ENCODE results near the gene CASQ2.

DNA sequence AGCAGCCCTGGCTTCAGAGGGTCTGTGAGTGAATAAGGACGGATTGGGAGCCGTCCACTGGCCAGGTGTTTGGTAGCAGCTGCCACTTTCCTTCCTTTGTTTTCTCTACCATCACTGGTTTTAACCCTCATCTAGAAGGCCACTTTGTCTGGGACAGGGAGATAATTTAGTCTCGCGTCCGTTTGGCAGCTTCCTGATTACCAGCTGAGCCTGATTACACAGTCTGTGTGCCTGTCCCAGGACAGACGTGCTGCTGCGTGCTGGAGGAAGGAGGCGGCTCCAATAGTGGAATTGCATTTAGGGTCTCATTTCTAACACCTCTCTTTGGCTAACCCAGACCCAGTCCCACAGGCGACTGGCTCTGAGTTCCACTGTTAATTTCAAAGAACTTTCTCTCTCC, 24.6 kb upstream of the CASQ2 start:
- no peak for TF ChIP-seq POLR2AphosphoS5 (IDR thresholded peaks at IDR 0.05; ENCODE audit: low read depth, low read length)
- TF ChIP-seq, protein P1, sequence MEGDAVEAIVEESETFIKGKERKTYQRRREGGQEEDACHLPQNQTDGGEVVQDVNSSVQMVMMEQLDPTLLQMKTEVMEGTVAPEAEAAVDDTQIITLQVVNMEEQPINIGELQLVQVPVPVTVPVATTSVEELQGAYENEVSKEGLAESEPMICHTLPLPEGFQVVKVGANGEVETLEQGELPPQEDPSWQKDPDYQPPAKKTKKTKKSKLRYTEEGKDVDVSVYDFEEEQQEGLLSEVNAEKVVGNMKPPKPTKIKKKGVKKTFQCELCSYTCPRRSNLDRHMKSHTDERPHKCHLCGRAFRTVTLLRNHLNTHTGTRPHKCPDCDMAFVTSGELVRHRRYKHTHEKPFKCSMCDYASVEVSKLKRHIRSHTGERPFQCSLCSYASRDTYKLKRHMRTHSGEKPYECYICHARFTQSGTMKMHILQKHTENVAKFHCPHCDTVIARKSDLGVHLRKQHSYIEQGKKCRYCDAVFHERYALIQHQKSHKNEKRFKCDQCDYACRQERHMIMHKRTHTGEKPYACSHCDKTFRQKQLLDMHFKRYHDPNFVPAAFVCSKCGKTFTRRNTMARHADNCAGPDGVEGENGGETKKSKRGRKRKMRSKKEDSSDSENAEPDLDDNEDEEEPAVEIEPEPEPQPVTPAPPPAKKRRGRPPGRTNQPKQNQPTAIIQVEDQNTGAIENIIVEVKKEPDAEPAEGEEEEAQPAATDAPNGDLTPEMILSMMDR (IDR thresholded peaks at IDR 0.05 in 2 of 3, conservative IDR thresholded peaks at IDR 0.05 in 1 of 3; ENCODE audit: borderline replicate concordance in 1 of 3, insufficient read depth in 1 of 3, low read depth in 2 of 3, low read length in 2 of 3) = no peak
- TF ChIP-seq EZH2 (IDR thresholded peaks at IDR 0.05) = no peak
